Keratinocyte (primary cell): ENCODE measurements around the gene TNIP1. TPM values are rescaled to one million over a fixed set of nuclear protein-coding genes. Genes with fewer than 3 reads are reported as not detected.

Source experiments
- DNase-seq: peaks from one replicate; pipeline ENCODE4 v3.0.0-alpha.2; 2011; ENCODE audit warnings: low read depth, missing footprints, low spot score
- FAIRE-seq: peaks from 2 replicates; lab custom pipeline; 2011; peaks lifted over from hg19 to GRCh38; lab: Jason Lieb, UNC
- H2AFZ ChIP-seq: 2 replicates; pipeline ENCODE4 v1.6.0; 2012; ENCODE audit warnings: low read length, control low read depth, inconsistent platforms; ENCODE audit not compliant: control insufficient read depth
- H3K27ac ChIP-seq: 2 replicates; pipeline ENCODE4 v1.5.1; 2011; ENCODE audit warnings: low read length; ENCODE audit not compliant: control insufficient read depth, insufficient read depth
- H3K27me3 ChIP-seq: 3 replicates; pipeline ENCODE4 v1.6.0; 2011; ENCODE audit warnings: low read length; ENCODE audit not compliant: control insufficient read depth, insufficient read depth; ENCODE audit errors: extremely low read depth
- H3K36me3 ChIP-seq, 2 experiments: 2 replicates in 1 of 2; 3 replicates in 1 of 2; pipeline ENCODE4 v1.5.1; 2011; ENCODE audit warnings: low read length in 2 of 2, mild to moderate bottlenecking in 1 of 2; ENCODE audit not compliant: control insufficient read depth in 2 of 2, insufficient read depth in 2 of 2; ENCODE audit errors: extremely low read depth in 1 of 2
- H3K4me1 ChIP-seq: 3 replicates; pipeline ENCODE4 v1.5.1; 2011; ENCODE audit warnings: low read length; ENCODE audit not compliant: control insufficient read depth, insufficient read depth; ENCODE audit errors: extremely low read depth
- H3K4me2 ChIP-seq: 3 replicates; pipeline ENCODE4 v1.6.0; 2011; ENCODE audit warnings: low read depth, low read length; ENCODE audit not compliant: control insufficient read depth, insufficient read depth; ENCODE audit errors: extremely low read depth
- H3K4me3 ChIP-seq, 3 experiments: fragments of 200-600 bp in 1 of 3; sonication (generic) in 1 of 3; 2 replicates in 2 of 3; 3 replicates in 1 of 3; pipeline ENCODE4 v1.5.1; 2011 to 2016; ENCODE audit warnings: low read length in 3 of 3, mild to moderate bottlenecking in 3 of 3, control low read depth in 2 of 3, inconsistent platforms in 1 of 3, low read depth in 1 of 3, mixed read lengths in 1 of 3, mixed run types in 1 of 3, moderate library complexity in 1 of 3; ENCODE audit not compliant: control insufficient read depth in 2 of 3, insufficient read depth in 2 of 3; ENCODE audit errors: extremely low read depth in 1 of 3
- H3K79me2 ChIP-seq: 2 replicates; pipeline ENCODE4 v1.6.0; 2012; ENCODE audit warnings: low read length; ENCODE audit not compliant: control insufficient read depth, insufficient read depth
- H3K9ac ChIP-seq: 3 replicates; pipeline ENCODE4 v1.6.0; 2011; ENCODE audit warnings: low read length; ENCODE audit not compliant: control insufficient read depth, insufficient read depth; ENCODE audit errors: extremely low read depth
- H3K9me1 ChIP-seq: 3 replicates; pipeline ENCODE4 v1.6.0; 2011; ENCODE audit warnings: low read length; ENCODE audit not compliant: control insufficient read depth, insufficient read depth; ENCODE audit errors: extremely low read depth
- H3K9me3 ChIP-seq: 2 replicates; pipeline ENCODE4 v1.5.1; 2012; ENCODE audit warnings: low read depth, low read length; ENCODE audit not compliant: control insufficient read depth
- H4K20me1 ChIP-seq: 3 replicates; pipeline ENCODE4 v1.6.0; 2011; ENCODE audit warnings: low read length; ENCODE audit not compliant: control insufficient read depth, insufficient read depth; ENCODE audit errors: extremely low read depth
- CTCF ChIP-seq, 3 experiments: IDR thresholded peaks in 1 of 3; conservative IDR thresholded peaks in 1 of 3; optimal IDR thresholded peaks in 1 of 3; 2 replicates in 2 of 3; 3 replicates in 1 of 3; pipeline versions ENCODE3 to v1.5.1; 2011; ENCODE audit warnings: low read length in 3 of 3, mild to moderate bottlenecking in 3 of 3, moderate library complexity in 2 of 3, control low read depth in 1 of 3, inconsistent platforms in 1 of 3; ENCODE audit not compliant: insufficient read depth in 2 of 3; ENCODE audit errors: extremely low read depth in 1 of 3
- EZH2 ChIP-seq: IDR thresholded peaks from one replicate; pipeline ENCODE4 v1.6.1; 2012; ENCODE audit warnings: inconsistent platforms, mild to moderate bottlenecking, low read length, moderate library complexity
- dilution Hi-C: fragments of 300-500 bp; cut with MboI; formaldehyde crosslinking; loops from one replicate; pipeline ENCODE4 v1.7.0; 2020; ENCODE audit warnings: low sequenced_read_pairs; ENCODE audit not compliant: extremely low pct_ligation_motif_present
- polyA plus RNA-seq, 5 experiments: library from polyadenylated mRNA; depleted of rRNA in 3 of 5; stranded (reverse) in 3 of 5; stranded (forward) in 1 of 5; unstranded in 1 of 5; fragments of >200 nt; gene quantifications; 1 replicate in 1 of 5; 2 replicates in 3 of 5; 3 replicates in 1 of 5; pipeline versions ENCODE4 v1.2.1 to v1.2.3, GENCODE V29; 2011 to 2012; ENCODE audit warnings: missing spikeins in 2 of 5, low read depth in 1 of 5, low replicate concordance in 1 of 5

The TNIP1 gene
- polyA plus RNA-seq, 1 donor (not counting 4 experiments of a cell fraction or from before 2014, with no cell fraction given) = 47.9 TPM

GRCh38 chr5:151097061-151097460 is 16.2 kb upstream of the TNIP1 start:
- no peak for FAIRE-seq
- no peaks in the 10 kb centered on the region for H4K20me1 ChIP-seq
- H3K4me2 ChIP-seq = no peak overlapping the region
- dilution Hi-C loops = no loop called here
- TF ChIP-seq EZH2 = no peak
- TF ChIP-seq CTCF (optimal IDR thresholded peaks at IDR 0.05 in 1 of 3, IDR thresholded peaks at IDR 0.05 in 1 of 3, conservative IDR thresholded peaks at IDR 0.05 in 1 of 3; ENCODE audit: extremely low read depth in 1 of 3, insufficient read depth in 2 of 3, low read length in 3 of 3) = no peak
- no peak for DNase-seq
- no peaks in the 10 kb centered on the region for H3K9me3 ChIP-seq
- H3K79me2 ChIP-seq = no peaks in the 10 kb centered on the region
- H3K27ac ChIP-seq = no peak overlapping the region
- no peak overlapping the region for H3K4me3 ChIP-seq
- no peaks in the 10 kb centered on the region for H3K9me1 ChIP-seq
- H2AFZ ChIP-seq = no peak overlapping the region
- no peak overlapping the region for H3K9ac ChIP-seq
- H3K4me1 ChIP-seq = peaks cover 36% of the 10 kb centered on the region
- no peaks in the 10 kb centered on the region for H3K36me3 ChIP-seq
- no peaks in the 10 kb centered on the region for H3K27me3 ChIP-seq

GRCh38 chr5:151096001-151096373 is 15.2 kb upstream of the TNIP1 start:
- TF ChIP-seq CTCF (optimal IDR thresholded peaks at IDR 0.05 in 1 of 3, IDR thresholded peaks at IDR 0.05 in 1 of 3, conservative IDR thresholded peaks at IDR 0.05 in 1 of 3; ENCODE audit: extremely low read depth in 1 of 3, insufficient read depth in 2 of 3, low read length in 3 of 3) (no peak), EZH2 (no peak)
- H3K9ac ChIP-seq = no peak overlapping the region
- no peaks in the 10 kb centered on the region for H3K36me3 ChIP-seq
- H3K9me3 ChIP-seq = no peaks in the 10 kb centered on the region
- H3K4me3 ChIP-seq = no peak overlapping the region
- H2AFZ ChIP-seq = no peak overlapping the region
- no peaks in the 10 kb centered on the region for H3K27me3 ChIP-seq
- DNase-seq (no peak), FAIRE-seq (no peak)
- no peak overlapping the region for H3K27ac ChIP-seq
- peaks cover 39% of the 10 kb centered on the region for H3K4me1 ChIP-seq
- dilution Hi-C loops = no loop called here
- no peaks in the 10 kb centered on the region for H4K20me1 ChIP-seq
- no peaks in the 10 kb centered on the region for H3K9me1 ChIP-seq
- H3K4me2 ChIP-seq = no peak overlapping the region
- H3K79me2 ChIP-seq = no peaks in the 10 kb centered on the region
